GM19193 (cell line): Measurements from ENCODE around the gene STRA8.

Source experiments
- POLR2A ChIP-seq: IDR thresholded peaks from 4 replicates; pipeline ENCODE4 v1.6.1; 2011; ENCODE audit not compliant: insufficient read depth, insufficient read length; ENCODE audit errors: extremely low read depth

The STRA8 gene, protein sequence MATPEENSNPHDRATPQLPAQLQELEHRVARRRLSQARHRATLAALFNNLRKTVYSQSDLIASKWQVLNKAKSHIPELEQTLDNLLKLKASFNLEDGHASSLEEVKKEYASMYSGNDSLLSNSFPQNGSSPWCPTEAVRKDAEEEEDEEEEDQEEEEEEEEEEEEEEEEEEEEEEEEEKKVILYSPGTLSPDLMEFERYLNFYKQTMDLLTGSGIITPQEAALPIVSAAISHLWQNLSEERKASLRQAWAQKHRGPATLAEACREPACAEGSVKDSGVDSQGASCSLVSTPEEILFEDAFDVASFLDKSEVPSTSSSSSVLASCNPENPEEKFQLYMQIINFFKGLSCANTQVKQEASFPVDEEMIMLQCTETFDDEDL

DNA sequence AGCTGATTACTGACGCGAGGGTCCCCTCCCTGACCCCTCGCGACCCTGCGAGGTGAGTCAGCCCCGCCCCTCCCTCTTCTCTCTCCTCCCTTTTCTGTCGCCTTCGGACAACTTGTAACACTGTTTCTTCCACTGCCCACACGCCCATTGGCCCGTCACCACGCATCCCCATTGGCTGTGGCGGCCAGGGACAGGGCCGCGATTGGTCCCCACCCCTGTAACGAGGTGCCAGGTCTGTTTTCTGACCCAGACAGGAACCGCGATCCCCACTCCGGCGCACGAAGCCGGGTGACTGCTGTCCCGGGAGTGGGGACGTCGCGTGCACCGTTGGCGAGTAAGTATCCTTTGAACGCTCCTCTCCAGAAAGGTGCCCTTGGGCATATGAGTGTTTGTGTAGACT is at the start of gene STRA8:
STRA8 (plus strand) TSS at position 269 of the 400 bp plus-strand sequence. CDS start 6,687 bp downstream, outside the sequence.
- no peak for TF ChIP-seq POLR2A

DNA sequence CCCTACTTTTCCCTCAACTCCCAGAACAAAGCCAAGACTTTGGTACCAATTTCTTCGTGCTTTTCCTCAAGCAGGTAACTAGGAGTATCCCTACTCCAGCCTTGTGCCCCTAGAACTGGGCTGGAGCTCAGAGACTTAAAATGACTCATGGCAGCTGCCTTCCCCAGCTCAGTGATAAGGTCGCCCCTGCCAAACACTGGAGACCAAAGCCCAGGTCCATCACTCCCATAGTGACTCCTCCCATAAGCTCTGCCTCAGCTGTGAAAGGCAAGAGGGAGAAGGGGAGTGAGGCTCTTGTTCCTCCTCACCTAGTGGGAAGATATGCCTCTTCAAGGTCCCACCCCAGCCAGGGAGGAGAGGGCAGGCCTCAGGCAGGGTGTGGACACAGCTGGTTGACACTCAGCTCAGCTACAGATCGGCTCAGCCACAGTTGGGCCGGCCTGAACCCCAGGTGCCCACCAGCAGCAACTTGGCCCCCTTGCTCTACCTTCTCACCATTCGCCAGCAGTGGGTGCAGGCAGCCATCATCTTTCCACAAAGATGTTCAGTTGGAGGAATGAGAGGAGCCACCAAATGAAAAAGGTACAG is 49.3 kb upstream of the STRA8 start:
- no peak for TF ChIP-seq POLR2A

DNA sequence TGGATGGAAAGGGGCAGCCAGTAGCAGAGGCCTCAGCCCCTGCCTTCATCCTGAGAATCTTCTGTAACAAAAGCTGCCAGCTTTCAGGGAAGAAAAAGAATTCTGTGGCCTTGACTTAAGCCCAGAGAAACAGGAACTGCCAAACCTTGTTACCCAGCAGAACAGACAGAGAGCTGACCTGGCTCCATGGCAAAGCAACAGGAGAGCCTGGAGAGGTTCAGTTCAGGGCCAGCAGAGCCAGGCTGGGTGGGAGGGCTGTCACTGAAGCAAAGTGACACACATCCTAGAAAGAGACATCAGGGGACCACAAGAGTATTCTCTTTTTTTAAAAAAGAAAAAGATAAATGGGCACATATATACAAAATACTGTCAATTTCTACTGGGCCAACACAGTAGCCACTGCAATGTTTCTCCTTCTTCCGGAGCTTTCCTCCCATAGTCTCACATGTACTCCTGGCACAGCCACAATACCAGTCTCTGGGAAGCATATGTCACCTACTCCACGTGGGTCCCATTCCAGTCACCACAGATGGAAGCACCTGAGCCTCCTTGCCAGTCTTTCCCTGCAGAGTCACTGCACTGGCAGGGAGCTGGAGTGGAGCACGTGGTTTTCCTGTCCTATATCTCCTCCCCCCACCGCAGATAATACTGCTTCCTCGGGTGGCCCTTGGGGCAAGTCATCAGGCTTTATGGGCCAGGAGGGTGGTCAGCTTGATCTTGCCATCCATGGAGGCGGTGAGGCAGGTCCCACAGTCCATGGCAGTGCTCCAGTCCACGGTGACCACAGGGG is 48.0 kb upstream of the STRA8 start:
- TF ChIP-seq POLR2A, result peak; percentile 33

DNA sequence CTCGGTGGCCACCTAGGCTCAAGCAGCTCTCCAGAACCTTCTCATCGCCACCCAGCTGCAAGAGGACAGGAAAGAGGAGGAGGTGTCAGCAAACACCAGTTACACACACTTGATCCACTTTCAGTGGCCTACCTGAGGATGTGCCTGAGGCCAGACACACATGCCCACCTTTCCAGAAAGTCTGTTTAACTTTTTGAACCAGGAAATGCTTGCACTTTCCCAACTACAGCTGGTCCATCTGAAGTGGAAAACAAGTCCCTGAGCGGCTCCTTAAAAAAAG is 47.4 kb upstream of the STRA8 start:
- no peak for TF ChIP-seq POLR2A

DNA sequence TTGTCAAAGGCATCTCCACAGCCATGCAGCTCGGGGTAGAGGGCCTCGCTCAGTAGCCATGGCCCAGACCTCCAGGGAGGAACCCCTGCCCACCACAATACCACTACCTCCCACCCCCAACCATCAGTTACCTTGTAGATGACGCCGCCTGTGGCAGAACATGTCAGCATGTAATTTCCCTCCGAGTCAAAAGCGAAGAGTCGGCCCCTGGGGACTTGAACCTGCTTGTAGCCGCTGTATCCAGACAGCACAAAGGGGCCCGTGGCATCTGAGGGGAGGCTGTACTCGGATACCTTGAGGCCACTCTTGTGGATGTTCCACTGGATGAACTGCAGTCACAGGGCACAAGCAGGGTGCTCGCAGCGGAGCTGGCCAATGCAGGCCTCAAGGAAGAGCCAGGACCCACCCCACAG is 46.8 kb upstream of the STRA8 start:
- peak; percentile 42 for TF ChIP-seq POLR2A

DNA sequence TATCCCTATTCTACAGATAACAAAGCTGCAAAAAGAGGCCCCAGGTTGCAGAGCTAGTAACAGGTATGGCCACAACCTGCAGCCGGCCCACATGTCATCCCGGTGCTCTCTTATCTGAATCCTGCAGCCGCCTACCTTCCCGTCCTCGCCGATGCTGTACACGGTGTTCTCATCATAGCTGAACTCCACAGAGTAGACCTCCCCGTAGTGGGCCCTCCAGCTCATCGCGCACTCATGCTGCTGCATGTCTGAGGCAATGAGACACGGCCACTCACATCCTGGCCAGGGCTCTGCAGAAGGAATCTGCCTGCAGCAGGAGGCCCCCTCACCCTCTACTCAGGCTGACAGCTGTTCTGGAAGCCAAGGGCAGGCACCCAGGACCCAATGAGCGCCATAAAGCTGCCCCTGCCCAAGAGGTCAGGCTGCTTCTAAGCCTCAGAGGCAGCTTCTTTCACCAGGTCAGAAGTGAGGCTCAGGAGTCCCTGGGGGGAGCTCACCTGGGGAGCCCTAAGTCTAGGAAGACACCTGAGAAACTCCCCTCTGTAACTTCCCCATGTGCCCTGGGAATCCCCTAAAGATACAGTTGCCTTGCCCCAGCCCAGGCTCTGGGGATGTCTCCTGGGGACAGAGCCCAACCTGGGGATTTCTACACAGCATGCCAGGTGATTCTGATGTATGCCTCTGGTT is 45.2 kb upstream of the STRA8 start:
- no peak for TF ChIP-seq POLR2A

DNA sequence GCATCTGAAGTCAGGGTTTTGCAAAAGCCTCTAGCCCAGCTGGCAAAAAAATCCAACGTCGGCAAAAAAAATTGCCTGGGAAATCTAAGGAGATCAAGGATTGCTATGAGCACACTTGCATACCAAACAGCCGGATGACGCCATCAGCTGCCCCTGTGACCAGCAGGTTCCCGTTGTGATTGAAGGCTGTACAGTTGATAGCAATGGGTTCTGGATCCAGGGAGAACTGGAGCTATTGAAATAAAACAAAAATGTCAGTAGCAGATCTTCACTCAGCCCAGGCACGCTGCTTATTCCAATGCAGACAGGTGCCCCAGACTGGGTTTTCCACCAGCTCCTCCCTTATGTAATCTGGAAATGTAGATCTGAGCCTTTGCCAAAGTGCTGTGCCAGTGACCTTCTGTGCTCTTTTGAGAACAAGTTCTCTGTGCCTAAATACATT is 44.4 kb upstream of the STRA8 start:
- TF ChIP-seq POLR2A, result no peak

DNA sequence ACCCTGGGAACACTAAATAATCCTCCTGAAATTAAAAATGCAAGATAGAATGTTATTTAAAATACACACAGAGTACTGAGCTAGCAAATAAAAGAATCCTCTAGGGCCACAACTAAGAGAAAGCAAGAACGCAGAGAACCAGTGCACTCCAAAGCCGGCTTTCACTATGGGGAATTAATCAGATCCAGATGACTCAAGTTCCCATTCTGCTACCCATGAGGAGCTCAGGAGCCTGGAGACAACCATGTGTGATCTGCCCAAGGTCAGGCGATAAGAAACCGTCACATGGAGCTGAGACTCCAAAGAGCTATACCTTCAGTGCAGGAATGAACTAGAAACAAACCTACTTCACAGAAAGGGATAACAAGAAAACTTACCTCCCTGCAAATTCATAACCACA is 43.7 kb upstream of the STRA8 start:
- TF ChIP-seq POLR2A, result no peak

DNA sequence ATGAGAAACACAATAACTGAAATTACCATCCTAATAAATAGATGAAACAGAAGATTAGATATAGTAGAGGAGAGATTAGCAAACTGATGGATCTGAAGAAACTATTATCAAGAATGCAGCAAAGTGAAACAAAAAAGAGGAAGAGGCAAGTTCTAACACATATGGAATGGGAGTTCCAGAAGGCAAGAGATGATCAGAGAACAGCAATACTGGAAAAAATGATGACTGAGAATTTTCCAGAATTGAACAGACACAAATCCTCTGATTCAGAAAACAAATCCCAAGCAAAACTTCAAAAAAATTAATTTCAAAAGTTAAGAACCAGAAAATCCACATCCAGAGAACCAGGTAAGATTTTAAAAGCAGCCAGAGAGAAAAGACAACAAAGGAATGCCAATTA is 42.9 kb upstream of the STRA8 start:
- no peak for TF ChIP-seq POLR2A

DNA sequence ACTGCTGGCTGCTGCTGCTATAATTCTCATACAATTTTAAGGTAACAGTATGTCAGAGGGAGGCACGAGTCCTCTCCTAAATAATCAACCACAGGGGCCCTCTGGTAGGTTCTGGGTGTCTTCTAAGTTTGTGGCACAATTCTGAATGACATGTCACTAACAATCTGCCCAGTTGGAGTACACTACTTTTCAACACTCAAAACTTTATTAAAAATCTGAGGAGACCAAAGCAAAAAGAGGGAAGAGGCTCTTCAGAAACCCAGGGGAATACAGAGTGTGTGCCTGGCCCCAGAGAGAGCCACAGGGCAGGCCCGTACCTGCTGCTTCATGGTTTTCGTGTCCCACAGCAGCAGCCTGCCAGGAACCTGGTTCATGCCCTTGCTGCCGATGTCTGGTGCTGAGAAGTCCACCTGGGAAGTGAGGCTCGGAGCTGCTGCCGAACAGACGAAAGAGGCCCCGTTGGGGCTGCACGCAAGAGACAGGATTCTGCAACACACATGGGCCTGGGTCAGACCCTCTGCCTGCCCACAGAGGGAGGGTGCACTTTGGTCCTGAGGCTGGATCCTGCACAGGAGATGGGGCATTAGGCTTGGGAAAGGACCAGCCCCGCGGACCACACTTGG is 40.6 kb upstream of the STRA8 start:
- TF ChIP-seq POLR2A, result no peak

DNA sequence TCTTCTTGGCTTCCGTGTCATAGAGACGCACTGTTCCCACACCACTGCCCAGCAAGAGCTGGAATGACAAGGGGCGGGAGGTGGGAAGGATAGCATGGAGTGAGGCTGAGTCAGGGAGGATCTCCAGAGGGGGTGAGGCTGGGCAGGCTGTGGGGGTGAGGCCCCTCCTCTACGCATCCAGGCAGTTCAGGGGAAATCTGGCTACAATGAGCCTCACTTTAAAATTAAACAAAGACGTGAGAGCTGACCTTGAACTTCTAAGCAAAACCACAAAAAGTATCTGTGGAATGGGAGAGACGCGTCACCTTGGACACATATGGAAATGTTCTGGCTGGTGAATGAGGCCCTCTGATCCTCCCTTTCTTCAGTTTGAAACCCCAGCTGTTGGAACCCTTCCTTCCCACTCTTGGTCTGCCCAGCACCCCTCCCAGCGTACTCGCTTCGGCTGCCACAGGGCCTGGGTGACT is 40.0 kb upstream of the STRA8 start:
- TF ChIP-seq POLR2A, result no peak

DNA sequence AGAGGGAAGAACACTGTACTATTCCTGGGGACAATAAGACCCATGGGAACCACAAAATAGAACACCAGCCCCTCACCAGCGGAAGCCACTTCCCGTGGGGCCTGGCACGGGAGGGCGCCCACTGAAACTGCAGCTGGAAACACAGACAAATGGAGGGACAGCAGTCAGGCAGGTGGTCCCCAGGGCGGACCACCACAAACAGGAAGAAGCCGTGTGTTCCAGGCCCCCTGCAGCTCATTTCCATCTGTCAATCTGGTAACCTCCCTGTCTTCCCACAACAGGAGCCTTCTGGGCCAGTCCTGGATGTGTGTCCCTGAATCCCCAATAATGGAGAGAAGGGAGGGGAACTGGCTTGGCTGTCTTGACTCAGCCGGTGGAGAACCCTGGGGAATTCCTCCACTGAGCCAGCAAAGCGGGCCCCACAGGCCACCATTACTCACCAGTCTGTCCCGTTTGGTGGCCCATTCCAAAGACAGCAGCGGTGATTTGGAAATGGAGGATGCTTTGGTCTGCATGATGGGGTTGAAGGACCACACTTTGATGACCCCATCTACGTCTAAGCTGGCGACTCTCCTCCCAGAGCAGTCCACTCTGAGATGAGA is 39.0 kb upstream of the STRA8 start:
- TF ChIP-seq POLR2A, result no peak

DNA sequence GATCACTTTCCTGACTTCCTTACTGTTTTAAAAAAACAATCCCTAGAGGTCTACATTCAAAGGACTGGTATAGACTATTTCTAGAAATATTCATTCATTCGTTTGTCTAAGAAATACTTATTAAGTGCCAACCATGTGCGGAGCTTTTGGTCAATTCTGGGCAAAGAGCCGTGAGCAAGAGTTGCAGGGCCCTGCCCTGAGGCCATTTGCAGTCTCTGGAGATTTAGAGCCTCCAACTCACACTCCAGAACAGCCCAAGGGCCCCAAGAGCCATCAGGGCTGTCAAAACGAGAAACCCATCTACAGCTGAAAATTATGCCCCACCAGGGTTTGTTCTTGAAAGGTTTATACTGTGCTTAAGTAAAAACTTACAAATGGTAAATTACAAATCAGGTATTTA is 38.5 kb upstream of the STRA8 start:
- TF ChIP-seq POLR2A, result no peak

DNA sequence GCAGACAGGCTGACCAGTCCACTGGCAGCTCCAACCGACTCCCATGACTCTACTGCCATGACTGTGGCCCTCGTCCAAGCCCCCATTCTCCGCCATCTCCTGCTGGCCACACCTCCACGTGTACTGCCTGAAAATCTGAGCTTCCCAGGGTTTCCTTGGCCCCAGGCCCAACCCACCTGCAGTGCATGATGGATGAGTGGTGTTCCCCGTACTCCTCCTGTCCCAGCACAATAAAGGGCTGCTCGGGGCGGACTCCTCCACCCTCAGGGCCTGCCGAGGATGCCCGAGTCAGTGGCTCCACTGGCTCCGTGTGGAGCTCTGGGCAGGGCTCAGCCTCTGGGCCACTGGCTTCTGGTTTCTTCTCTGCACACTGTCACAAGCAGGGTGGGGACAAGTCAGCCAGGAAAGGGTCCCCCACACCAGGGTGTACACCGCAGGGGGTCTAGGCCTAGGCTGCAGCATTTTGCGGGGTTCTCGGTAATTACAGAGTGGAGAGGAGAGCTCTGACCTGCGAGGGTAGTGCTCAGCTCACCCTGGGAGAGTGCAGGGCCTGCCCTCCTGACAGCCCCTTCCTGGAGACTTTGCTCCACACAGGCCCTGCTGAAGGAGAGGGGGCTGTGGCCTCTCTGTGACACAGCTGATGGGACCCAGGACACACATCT is 37.5 kb upstream of the STRA8 start:
- no peak for TF ChIP-seq POLR2A
